ENCODE data around the gene LRRC53.

DNA sequence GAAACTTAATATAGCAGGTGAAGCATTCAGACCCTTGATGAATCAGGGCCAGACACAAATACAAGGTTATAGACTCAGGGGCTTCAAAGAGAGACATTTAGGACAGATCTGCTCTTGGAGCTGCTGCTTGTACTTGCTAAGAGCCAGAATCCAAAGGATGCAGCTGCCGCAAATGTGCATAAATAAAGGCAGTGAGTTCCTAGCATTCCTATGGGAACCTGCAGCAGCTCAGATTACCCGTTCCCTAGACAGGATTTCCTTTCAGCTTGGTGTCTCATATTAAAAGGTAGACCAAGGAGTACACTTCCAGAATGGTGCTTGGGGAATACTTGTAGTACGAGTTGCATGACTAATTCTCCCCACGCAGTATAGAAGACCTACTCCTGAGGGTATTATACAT, 9.7 kb upstream of the LRRC53 start:
- TF ChIP-seq, protein P1, sequence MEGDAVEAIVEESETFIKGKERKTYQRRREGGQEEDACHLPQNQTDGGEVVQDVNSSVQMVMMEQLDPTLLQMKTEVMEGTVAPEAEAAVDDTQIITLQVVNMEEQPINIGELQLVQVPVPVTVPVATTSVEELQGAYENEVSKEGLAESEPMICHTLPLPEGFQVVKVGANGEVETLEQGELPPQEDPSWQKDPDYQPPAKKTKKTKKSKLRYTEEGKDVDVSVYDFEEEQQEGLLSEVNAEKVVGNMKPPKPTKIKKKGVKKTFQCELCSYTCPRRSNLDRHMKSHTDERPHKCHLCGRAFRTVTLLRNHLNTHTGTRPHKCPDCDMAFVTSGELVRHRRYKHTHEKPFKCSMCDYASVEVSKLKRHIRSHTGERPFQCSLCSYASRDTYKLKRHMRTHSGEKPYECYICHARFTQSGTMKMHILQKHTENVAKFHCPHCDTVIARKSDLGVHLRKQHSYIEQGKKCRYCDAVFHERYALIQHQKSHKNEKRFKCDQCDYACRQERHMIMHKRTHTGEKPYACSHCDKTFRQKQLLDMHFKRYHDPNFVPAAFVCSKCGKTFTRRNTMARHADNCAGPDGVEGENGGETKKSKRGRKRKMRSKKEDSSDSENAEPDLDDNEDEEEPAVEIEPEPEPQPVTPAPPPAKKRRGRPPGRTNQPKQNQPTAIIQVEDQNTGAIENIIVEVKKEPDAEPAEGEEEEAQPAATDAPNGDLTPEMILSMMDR (IDR thresholded peaks at IDR 0.05; ENCODE audit: low read length), result no peak
- TF ChIP-seq EZH2 (optimal IDR thresholded peaks at IDR 0.05; ENCODE audit: low read depth, low read length), result no peak

Measured in MM.1S (cell line).